Left ventricle myocardium inferior (tissue), 1 donor: ENCODE results near the gene NSG1. TPM values are rescaled to one million over a fixed set of nuclear protein-coding genes. Genes with fewer than 3 reads are reported as not detected.

Experiments
- DNase-seq: peaks from one replicate; pipeline ENCODE4 v3.0.0-alpha.2; 2020
- H3K27ac ChIP-seq: fragments of 200-600 bp; replicated peaks from 2 replicates; pipeline ENCODE4 v1.8.0; 2021
- H3K27me3 ChIP-seq: fragments of 200-600 bp; 2 replicates; pipeline ENCODE4 v1.8.0; 2021; ENCODE audit warnings: low read depth
- H3K36me3 ChIP-seq: fragments of 200-600 bp; 2 replicates; pipeline ENCODE4 v1.8.0; 2021
- H3K4me1 ChIP-seq: fragments of 200-600 bp; 2 replicates; pipeline ENCODE4 v1.8.0; 2021
- H3K4me3 ChIP-seq: fragments of 200-600 bp; 2 replicates; pipeline ENCODE4 v1.8.0; 2021; ENCODE audit warnings: mild to moderate bottlenecking, moderate library complexity
- H3K9me3 ChIP-seq: fragments of 200-600 bp; replicated peaks from 2 replicates; pipeline ENCODE4 v1.8.0; 2021
- intact Hi-C: fragments of 100-400 bp; cut with micrococcal nuclease; formaldehyde crosslinking; loops from one replicate; pipeline ENCODE4 v1.11.0; 2022
- total RNA-seq: library from RNA; stranded (reverse); fragmentation: NEBNext Ultra II Directional; extraction: Animal tissue kit (Norgen Biotek cat#: 25700); gene quantifications from one replicate; pipeline ENCODE4 v1.2.1, GENCODE V29; 2021
- TF ChIP-seq, protein P1 (sequence below): fragments of 200-600 bp; IDR thresholded peaks from 2 replicates; pipeline ENCODE4 v1.8.0; 2021; ENCODE audit warnings: antibody characterized with exemption, mild to moderate bottlenecking, borderline replicate concordance
- donor health status: DM: no; HTN: yes; CAD: no; lungs with severe emphysema.

Gene NSG1
- total RNA-seq, 1 donor from 2014 or later: 14.3 TPM

DNA sequence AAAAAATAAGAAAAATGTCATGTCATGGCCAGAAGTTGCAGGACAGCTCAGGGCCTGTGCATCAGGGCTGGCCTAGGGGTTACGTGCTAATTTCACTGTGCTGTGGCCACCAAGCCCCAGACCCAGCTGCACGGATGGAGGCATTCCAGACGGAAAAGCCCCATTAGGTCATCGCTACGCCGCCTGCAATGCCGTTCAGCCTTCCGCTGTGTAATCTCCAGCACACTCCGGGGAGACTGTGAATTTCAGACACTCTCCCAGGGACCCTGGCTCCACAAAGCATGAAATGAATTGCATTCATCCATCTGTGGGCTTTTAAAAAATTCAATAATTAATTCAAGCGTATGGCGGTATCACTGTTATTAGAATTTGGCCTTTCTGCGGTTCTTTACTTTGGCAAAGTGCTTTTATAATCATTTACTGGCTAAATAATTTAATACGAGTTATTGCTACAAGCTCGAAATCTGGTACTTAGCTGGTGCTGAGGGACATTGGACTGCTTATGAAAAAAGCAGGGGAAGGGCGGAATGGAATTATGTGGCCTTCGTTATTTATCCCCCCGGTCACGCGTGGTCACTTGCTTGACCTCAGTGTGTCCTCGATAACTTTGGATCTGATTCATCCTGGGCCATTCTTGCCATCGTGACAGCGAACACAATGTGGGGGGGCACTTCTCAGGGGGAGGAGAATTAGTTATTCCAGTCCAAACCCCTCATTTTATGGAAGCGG, 9.0 kb upstream of the NSG1 start:
- TF ChIP-seq, protein P1, sequence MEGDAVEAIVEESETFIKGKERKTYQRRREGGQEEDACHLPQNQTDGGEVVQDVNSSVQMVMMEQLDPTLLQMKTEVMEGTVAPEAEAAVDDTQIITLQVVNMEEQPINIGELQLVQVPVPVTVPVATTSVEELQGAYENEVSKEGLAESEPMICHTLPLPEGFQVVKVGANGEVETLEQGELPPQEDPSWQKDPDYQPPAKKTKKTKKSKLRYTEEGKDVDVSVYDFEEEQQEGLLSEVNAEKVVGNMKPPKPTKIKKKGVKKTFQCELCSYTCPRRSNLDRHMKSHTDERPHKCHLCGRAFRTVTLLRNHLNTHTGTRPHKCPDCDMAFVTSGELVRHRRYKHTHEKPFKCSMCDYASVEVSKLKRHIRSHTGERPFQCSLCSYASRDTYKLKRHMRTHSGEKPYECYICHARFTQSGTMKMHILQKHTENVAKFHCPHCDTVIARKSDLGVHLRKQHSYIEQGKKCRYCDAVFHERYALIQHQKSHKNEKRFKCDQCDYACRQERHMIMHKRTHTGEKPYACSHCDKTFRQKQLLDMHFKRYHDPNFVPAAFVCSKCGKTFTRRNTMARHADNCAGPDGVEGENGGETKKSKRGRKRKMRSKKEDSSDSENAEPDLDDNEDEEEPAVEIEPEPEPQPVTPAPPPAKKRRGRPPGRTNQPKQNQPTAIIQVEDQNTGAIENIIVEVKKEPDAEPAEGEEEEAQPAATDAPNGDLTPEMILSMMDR: no peak
- intact Hi-C loops: no loop called here
- Histone ChIP-seq H3K36me3 (no peaks in the 10 kb centered on the region), H3K27me3 (peaks cover 26% of the 10 kb centered on the region), H3K9me3 (peaks cover 7% of the 10 kb centered on the region), H3K4me3 (no peak overlapping the region), H3K27ac (no peak overlapping the region), H3K4me1 (peaks cover 3% of the 10 kb centered on the region)
- peak; percentile 44 for DNase-seq

DNA sequence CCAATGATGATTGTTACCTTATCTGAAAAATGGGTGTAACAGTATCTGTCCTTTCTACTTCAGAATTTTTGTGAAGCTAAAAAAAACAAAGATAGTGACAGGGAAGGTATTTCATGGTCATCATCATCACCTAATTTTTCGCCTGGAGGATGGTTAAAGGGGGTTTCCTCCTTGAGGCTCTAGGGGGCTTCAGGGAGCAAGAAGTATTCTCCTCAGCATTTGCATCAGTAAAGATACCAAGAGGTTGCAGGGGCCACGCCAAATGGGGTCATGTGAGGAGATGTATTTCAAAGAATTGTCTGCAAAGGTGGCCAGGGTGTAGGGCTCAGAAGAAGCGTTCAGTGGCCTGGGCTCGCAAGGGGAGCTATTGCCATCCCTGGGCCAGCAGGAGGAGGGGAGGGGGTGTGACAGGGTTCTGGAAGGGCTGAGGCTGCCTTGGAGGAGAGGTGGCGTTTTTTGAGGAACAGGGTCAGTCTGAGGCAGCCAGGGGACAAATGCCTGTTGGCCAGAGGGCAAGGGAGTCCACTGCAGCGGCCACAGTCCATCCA, 7.3 kb upstream of the NSG1 start:
- intact Hi-C loops: no loop called here
- H3K9me3 ChIP-seq: peaks cover 4% of the 10 kb centered on the region
- no peak for DNase-seq
- H3K4me3 ChIP-seq: no peak overlapping the region
- H3K4me1 ChIP-seq: peaks cover 10% of the 10 kb centered on the region
- H3K36me3 ChIP-seq: no peaks in the 10 kb centered on the region
- TF ChIP-seq, protein P1: no peak
- H3K27me3 ChIP-seq: peaks cover 19% of the 10 kb centered on the region
- H3K27ac ChIP-seq: no peak overlapping the region

DNA sequence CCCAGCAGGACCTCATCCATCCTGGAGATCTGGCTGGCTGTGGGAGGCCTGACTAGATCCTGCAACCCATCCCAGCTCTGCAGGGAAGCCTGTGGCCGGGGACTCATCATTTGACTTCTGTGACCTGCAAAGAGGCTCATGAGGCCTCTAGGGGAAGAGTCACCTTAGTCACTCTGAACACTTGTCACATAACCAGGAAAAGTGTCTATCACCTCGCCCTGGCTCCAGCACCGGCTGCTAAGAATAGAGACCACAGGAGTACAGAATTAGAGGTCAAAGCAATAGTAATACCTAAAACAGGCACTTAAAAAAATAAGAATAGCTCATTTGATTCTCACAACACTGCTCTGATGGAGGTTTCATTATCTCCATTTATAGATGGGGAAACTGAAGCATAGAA, 3.8 kb upstream of the NSG1 start:
- intact Hi-C loops: no loop called here
- H3K4me1 ChIP-seq: peaks cover 35% of the 10 kb centered on the region
- TF ChIP-seq, protein P1: no peak
- no peaks in the 10 kb centered on the region for H3K9me3 ChIP-seq
- no peak overlapping the region for H3K4me3 ChIP-seq
- H3K27ac ChIP-seq: peak overlapping the region; percentile 67
- no peaks in the 10 kb centered on the region for H3K36me3 ChIP-seq
- peaks cover 47% of the 10 kb centered on the region for H3K27me3 ChIP-seq
- peak; percentile 46 for DNase-seq

DNA sequence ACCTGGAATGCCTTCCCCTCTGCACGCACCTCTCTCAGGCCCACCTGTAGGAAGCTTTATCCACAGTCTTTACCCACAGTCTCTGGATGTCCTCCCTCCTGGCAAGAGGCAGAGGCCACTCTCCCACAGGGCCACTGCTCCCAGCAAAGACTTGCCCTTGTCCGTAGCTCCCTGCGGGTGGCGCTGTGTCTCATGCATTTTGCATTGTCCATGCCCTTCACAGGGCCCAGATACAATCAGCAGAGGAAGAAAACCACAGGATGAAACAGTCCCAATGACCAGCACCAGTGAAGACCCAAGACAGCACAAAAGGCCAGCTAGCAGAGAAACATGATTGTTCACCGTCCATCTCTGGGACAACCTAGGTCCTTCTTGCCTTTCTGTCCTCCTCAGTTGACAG, 2.1 kb upstream of the NSG1 start:
- H3K36me3 ChIP-seq: no peaks in the 10 kb centered on the region
- intact Hi-C loops: no loop called here
- peaks cover 61% of the 10 kb centered on the region for H3K27me3 ChIP-seq

DNA sequence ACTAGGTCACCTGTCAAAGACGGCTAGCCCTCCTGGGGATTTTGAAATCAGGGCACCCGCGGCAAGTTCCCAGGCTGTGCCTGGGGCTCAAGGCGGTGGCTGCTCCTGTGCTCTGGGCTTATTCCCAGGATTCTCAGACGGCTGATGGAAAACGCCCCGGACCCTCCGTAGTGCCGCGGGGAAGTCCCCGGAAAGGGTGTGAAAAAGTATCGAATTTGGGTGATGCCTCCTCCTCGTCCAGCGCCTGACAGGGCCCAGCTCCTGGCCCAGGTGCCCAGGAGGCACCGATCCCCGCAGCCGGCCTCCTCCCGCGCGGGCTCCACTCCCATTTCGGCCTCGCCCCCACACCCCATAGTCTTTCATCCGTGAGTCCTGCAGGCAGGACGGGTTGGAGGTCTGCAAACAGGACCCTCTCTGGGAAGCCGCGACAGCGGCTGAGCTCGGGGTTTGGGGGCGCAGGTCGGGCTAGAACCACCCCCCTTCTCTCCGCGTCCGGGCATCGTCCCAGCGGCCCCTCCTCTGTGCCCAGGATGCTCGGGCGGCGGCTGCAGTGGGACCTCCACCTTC, 1.1 kb upstream of the NSG1 start:
- peaks cover 42% of the 10 kb centered on the region for H3K4me1 ChIP-seq
- no peaks in the 10 kb centered on the region for H3K36me3 ChIP-seq
- intact Hi-C loops: no loop called here
- peaks cover 68% of the 10 kb centered on the region for H3K27me3 ChIP-seq
- no peak for DNase-seq
- TF ChIP-seq, protein P1: no peak
- no peaks in the 10 kb centered on the region for H3K9me3 ChIP-seq
- H3K4me3 ChIP-seq: peak overlapping the region; percentile 71
- no peak overlapping the region for H3K27ac ChIP-seq

More for the DNA sequence above, 2.1 kb upstream of the NSG1 start:
- Histone ChIP-seq H3K27ac (no peak overlapping the region), H3K4me3 (no peak overlapping the region), H3K9me3 (no peaks in the 10 kb centered on the region), H3K4me1 (peaks cover 42% of the 10 kb centered on the region)
- DNase-seq: no peak
- TF ChIP-seq, protein P1: no peak
